Activated CD4-positive, CD25-positive, alpha-beta regulatory T cell treated with anti-CD3 and anti-CD28 coated beads, Interleukin-2, amount 50 U/mL, for 72 hours (primary cell): ENCODE data around the gene ZSCAN23.
"Not testable (repeated sequence)": the region's sequence is repeated elsewhere in the genome, so short reads cannot be mapped to it uniquely, and the experiment has no call there.

Experiments
- DNase-seq: peaks from one replicate; pipeline ENCODE4 v3.0.0; 2021

The ZSCAN23 gene

GRCh38 chr6:28433119-28433518 lies 10.2 kb downstream of the ZSCAN23 start:
- no peak for DNase-seq

DNA sequence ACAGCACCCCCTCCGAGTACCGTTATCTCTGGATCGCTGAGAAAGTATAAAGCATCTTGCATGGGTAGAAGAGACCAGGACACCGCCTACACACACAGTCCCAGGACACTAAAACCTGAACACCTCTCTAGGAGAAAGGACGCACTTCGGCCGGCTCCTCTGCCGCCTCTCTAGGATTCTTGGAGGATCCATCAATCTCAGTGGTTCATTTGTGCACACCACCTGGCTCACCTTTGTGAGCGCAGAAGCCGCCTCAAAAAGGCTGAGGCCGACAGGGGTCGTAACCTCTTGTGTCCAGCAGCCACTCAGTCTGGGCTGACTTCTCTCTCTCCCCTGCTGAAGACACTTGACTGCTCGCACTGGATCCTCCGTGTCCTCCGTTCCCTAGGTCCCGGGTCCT lies 13.5 kb downstream of the ZSCAN23 start:
- no peak for DNase-seq

DNA sequence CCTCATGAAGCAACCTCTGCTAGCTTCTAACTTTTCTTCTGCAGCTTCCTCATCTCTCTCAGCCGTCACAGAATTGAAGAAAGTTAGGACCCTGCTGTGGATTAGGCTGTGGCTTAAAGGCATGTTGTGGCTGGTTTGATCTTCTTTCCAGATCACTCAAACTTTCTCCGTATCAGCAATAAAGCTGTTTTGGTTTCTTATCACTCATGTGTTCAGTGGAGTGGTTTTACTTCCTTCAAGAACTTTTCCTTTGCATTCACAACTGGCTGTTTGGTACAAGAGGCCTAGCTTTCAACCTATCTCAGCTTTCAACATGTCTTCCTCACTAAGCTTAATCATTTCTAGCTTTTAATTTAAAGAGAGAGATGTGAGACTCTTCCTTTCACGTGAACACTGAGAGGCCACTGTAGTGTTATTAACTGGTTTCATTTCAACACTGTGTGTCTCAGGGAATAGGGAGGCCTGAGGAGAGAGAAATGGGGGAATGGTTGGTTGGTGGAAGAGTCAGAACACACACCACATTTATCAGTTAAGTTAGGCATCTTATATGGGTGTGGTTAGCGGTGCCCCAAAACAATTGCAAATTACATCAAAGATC lies 17.2 kb downstream of the ZSCAN23 start:
- DNase-seq: no peak

DNA sequence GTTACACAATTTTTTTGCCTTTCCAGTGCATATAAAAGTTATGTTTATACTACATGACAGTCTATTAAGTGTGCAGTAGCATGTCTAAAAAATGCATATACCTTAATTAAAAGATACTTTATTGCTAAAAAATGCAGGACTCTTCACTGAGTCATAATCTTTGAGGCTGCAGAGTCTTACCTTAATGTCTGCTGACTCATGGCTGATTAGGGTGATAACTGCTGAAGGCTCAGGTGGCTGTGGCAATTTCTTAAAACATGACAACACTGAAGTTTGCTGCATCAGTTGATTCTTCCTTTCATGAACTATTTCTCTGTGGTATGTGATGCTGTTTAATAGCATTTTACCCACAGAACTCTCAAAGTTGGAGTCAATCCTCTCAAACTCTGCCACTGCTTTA lies 19.1 kb downstream of the ZSCAN23 start:
- DNase-seq: no peak

GRCh38 chr6:28423546-28423945 lies 19.7 kb downstream of the ZSCAN23 start:
- DNase-seq: no peak

- no peak for DNase-seq
These were observed 29.6 kb downstream of the ZSCAN23 start for GRCh38 chr6:28413681-28414080.

GRCh38 chr6:28410767-28411166 lies 32.5 kb downstream of the ZSCAN23 start:
- DNase-seq: no peak

DNA sequence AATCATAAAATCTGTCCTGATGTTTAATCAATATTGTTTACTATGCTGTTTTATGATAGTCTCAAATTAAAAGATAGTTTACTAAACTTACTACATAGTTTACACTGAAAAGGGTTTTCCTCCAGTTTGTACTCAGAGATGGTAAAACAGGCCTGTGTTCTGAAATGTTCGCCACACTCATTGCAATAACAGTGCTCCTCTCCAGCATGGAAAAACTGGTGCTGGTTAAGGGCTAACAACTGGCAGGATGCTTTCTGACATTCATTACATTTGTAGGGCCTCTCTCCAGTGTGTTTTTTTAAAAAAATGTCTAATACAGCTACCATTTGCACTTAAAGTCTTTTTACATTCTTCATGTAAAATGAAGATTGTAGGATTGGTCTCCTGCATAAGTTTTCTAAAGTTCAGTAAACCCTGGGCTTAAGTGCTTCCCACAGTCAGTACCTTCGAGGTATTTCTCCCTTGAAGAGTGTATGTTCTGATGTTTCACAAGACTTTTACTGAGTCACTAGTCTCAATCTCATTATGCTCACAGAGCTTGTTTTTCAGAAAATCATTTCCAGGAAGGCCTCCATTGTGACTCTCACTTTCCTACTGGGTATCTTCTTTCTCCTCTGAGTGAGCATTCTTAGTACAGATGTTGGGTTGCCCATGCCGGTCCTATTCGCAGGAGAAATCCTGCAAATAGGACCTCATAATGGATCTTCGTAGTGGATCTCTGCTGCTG lies 35.1 kb downstream of the ZSCAN23 start:
- no peak for DNase-seq

GRCh38 chr6:28407401-28407800 lies 35.9 kb downstream of the ZSCAN23 start:
- DNase-seq: no peak

DNA sequence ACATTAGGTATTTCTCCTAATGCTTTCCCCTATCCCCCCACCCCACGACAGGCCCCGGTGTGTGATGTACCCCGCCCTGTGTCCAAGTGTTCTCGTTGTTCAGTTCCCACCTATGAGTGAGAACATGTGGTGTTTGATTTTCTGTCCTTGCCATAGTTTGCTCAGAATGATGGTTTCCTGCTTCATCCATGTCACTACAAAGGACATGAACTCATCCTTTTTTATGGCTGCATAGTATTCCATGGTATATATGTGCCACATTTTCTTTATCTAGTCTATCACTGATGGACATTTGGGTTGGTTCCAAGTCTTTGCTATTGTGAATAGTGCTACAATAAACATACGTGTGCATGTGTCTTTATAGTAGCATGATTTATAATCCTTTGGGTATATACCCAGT lies 39.4 kb downstream of the ZSCAN23 start:
- DNase-seq: not testable (repeated sequence)

- no peak for DNase-seq
These were observed 41.1 kb downstream of the ZSCAN23 start for GRCh38 chr6:28402197-28402596.

DNA sequence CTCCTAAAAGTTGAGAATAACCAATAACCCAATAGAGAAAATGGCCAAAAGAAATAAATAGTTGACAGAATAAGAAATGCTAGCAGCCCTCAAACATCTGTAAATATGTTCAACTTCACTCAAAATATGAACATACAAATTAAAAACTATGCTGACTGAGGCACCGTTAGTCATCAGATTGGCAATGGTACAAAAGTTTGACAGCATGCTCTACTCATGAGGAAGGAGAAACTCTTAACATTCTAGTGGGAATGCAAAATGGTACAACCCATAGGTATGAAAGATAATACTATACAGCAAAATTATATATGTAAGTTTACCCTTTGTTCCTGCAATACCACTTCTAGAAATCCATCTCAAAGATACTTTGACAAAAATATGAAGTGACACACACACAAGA lies 42.1 kb downstream of the ZSCAN23 start:
- no peak for DNase-seq

DNA sequence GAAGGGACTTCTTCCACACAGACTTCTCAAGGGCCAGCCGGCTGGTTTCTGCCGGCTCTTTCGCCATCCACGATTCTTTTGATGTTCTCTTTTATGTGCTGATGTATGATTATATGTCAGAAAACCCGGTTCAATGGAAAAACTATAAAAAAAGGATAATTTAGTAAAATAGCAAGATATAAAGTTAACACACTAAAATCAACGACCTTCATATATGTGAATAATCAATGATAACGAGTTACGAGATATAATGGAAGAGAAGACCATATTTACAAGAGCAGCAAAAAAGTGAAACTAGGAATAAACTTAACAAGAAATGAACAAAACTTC lies 43.2 kb downstream of the ZSCAN23 start:
- no peak for DNase-seq

DNA sequence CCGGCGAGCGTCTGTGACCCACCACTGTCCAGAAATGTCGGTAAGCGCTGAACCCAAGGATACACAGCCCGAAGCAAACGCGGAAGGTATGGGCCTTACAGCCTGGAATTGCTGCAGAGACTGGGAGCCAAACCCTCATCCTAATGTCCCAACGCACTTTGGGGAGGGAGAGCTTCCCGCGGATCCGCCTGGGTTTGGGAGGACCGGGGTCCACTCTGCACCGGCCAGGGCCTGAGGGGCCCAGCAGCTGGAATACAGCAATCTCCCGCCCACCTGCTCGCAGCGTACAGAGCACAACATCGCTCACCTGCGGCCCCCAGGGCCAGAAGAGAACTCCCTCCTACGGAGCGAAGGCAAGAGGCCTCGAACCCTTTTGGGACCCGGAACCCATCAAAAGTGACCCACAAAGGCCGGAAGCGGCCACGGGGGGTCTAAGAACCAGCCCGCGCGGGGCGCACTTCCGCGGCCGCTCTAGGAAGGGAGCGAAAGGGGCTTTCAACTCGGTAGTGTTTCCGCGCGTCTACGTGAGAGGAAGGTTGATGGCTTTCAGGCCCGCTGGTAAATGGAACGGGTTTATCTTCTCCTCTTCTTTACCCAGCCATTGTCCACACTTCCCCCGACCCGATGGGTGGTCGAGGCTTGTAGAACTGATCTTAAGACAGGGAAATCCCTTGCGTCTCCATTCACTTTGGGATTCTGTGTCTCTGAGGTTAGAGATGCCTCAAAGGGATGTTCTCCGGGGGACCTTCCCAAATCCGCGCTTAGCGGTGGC lies 43.8 kb downstream of the ZSCAN23 start, which contains the start of gene ZSCAN12:
ZSCAN12 (minus strand) TSS at position 398 of the 772 bp plus-strand sequence. CDS start 1,342 bp downstream, outside the sequence.
- peak; percentile 74 for DNase-seq

DNA sequence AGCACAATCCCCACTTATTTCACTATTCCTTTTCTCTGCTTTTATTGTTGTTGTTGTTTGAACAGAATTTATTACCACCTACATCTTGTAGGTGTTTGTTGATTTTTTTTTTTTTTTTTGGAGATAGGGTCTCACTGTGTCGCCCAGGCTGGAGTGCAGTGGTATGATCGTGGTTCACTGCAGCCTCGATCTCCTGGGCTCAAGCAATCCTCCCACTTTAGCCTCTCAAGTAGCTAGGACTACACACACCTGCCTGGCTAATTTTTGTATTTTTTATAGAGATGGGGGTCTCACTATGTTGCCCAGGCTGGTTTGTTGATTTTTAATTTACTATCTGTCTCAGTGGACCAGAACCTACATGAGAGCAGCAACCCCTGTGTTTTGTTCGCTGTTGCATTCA lies 47.4 kb downstream of the ZSCAN23 start:
- DNase-seq: no peak

DNA sequence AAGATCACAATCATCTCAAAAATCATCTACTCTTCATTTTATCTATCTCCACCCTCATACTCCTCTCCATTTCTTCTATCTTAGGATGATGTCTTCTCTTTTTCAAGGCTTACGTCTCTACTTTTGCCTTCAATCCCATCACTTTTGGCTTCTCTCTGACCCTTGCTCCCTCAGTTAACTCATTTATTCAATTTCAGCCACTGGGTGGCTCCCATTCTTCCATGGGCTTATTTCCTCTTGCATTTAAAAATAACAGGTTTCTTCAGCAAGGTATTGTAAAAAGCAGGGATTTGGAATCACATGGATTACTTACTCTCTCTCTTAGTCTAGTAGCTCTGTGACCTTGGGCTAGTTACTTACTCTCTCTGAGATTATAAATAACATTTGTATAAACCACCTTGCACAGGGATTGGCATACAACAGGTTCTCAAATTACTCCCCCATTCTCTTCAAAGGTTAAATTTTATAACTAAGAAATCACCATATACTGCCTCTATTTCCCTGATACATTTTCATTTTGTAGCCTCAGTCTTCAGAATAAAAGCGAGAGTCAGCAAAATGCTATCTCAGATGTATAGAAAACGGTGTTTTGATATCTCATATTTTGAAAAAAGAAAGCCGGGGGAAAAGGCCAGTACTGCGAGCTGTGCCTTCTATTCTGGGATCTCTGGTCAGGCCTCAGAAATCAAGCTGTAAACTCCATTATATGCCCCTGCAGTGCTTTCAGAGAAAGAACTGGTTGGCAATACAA lies 49.2 kb downstream of the ZSCAN23 start:
- DNase-seq: no peak

GRCh38 chr6:28390688-28391087 lies 52.6 kb downstream of the ZSCAN23 start:
- no peak for DNase-seq

- no peak for DNase-seq
These were observed 59.2 kb downstream of the ZSCAN23 start for GRCh38 chr6:28384143-28384533.

GRCh38 chr6:28383235-28384142 lies 59.8 kb downstream of the ZSCAN23 start:
- peak; percentile 40 for DNase-seq
